CD4-positive, alpha-beta T cell treated with Interleukin-1 beta for 1 hour (primary cell): ENCODE data around the gene TPSB2.
"Not testable (repeated sequence)": the region's sequence is repeated elsewhere in the genome, so short reads cannot be mapped to it uniquely, and the experiment has no call there.

Source experiments
- DNase-seq, 2 donors: peaks; one replicate each; pipeline ENCODE4 v3.0.0-alpha.2; 2020 to 2022

The TPSB2 gene

GRCh38 chr16:1199347-1200013 is 30.5 kb downstream of the TPSB2 start:
- no peak for DNase-seq

GRCh38 chr16:1198671-1199346 is 31.2 kb downstream of the TPSB2 start:
- not testable (repeated sequence) for DNase-seq

GRCh38 chr16:1198194-1198593 is 31.8 kb downstream of the TPSB2 start:
- DNase-seq = no peak

GRCh38 chr16:1197237-1197866 is 32.6 kb downstream of the TPSB2 start:
- no peak for DNase-seq

- no peak for DNase-seq
Measured at GRCh38 chr16:1196494-1196893, 33.5 kb downstream of the TPSB2 start.

- DNase-seq = no peak
Measured at GRCh38 chr16:1195393-1195666, 34.7 kb downstream of the TPSB2 start.

GRCh38 chr16:1194665-1195392 is 35.2 kb downstream of the TPSB2 start:
- DNase-seq = peak in 1 of 2 donors; percentile 4

GRCh38 chr16:1193825-1194581 is 36.0 kb downstream of the TPSB2 start:
- DNase-seq = no peak

GRCh38 chr16:1193143-1193824 is 36.7 kb downstream of the TPSB2 start:
- DNase-seq = no peak

GRCh38 chr16:1192384-1193073 is 37.5 kb downstream of the TPSB2 start:
- no peak for DNase-seq

- DNase-seq = not testable (repeated sequence)
Measured at GRCh38 chr16:1190789-1191188, 39.2 kb downstream of the TPSB2 start.

- DNase-seq = no peak
Measured at GRCh38 chr16:1189455-1189854, 40.5 kb downstream of the TPSB2 start.

- peak; percentile 17 to 35 for DNase-seq
Measured at GRCh38 chr16:1188432-1189189, 41.4 kb downstream of the TPSB2 start.

- not testable (repeated sequence) for DNase-seq
Measured at GRCh38 chr16:1185460-1186207, 44.4 kb downstream of the TPSB2 start.

GRCh38 chr16:1184980-1185379 is 45.0 kb downstream of the TPSB2 start:
- DNase-seq = no peak

GRCh38 chr16:1184156-1184868 is 45.7 kb downstream of the TPSB2 start:
- DNase-seq = no peak

- no peak for DNase-seq
Measured at GRCh38 chr16:1182950-1183907, 46.8 kb downstream of the TPSB2 start.

- no peak for DNase-seq
Measured at GRCh38 chr16:1182316-1182671, 47.7 kb downstream of the TPSB2 start.
